Heart left ventricle (tissue), 16 donors: ENCODE measurements around the gene MEGF8. TPM values are rescaled to one million over a fixed set of nuclear protein-coding genes. Genes with fewer than 3 reads are reported as not detected.

ENCODE experiments used
- ATAC-seq, 4 donors: fragments of 200-7000 bp; cut with Tn5 transposase; one replicate each; pipeline ENCODE4 v1.9.1; 2020 to 2022; ENCODE audit warnings: moderate library complexity in 4 of 4, mild to moderate bottlenecking in 3 of 4, moderate number of reproducible peaks in 1 of 4
- DNase-seq, 5 donors: peaks; one replicate each; pipeline ENCODE4 v3.0.0-alpha.2; 2020
- H3K27ac ChIP-seq, 12 donors: fragments of 200-600 bp; sonication (generic) in 4 of 12; one replicate each; pipeline versions ENCODE4 v1.5.0 to v1.8.0; 2016 to 2022; ENCODE audit warnings: mild to moderate bottlenecking in 2 of 12
- H3K27me3 ChIP-seq, 9 donors: fragments of 200-600 bp; sonication (generic) in 2 of 9; one replicate each; pipeline versions ENCODE4 v1.5.1 to v1.8.0; 2016 to 2022; ENCODE audit warnings: mild to moderate bottlenecking in 3 of 9
- H3K36me3 ChIP-seq, 9 donors: fragments of 200-600 bp; sonication (generic) in 2 of 9; one replicate each; pipeline versions ENCODE4 v1.5.0 to v1.8.0; 2018 to 2022; ENCODE audit warnings: mild to moderate bottlenecking in 2 of 9
- H3K4me1 ChIP-seq, 12 donors: fragments of 200-600 bp; sonication (generic) in 4 of 12; one replicate each; pipeline versions ENCODE4 v1.5.0 to v1.8.0; 2016 to 2022; ENCODE audit warnings: mild to moderate bottlenecking in 3 of 12
- H3K4me3 ChIP-seq, 12 donors: fragments of 200-600 bp; sonication (generic) in 4 of 12; one replicate each; pipeline versions ENCODE4 v1.5.0 to v1.8.0; 2017 to 2022; ENCODE audit warnings: mild to moderate bottlenecking in 9 of 12, moderate library complexity in 4 of 12
- H3K9me3 ChIP-seq, 12 donors: fragments of 200-600 bp; sonication (generic) in 4 of 12; one replicate each; pipeline versions ENCODE4 v1.5.0 to v1.8.0; 2016 to 2022; ENCODE audit warnings: mild to moderate bottlenecking in 1 of 12
- POLR2A ChIP-seq, 2 donors: fragments of 450-650 bp; IDR thresholded peaks; one replicate each; pipeline ENCODE4 v1.6.1; 2017; ENCODE audit warnings: antibody characterized with exemption in 2 of 2, mild to moderate bottlenecking in 2 of 2, moderate library complexity in 2 of 2
- WGBS, 4 donors: extraction: QIAGEN DNeasy Blood & Tissue Kit in 2 of 4; methylation state at CpG; one replicate each; pipeline versions ENCODE4 v1.1.5 to v1.1.7; 2013 to 2018; 5-methylcytosine and 5-hydroxymethylcytosine counted together
- intact Hi-C, 10 donors: fragments of 100-400 bp; cut with DNase I; formaldehyde crosslinking; loops; one replicate each; pipeline versions ENCODE4 v1.11.1 to v1.14.2; 2022
- polyA plus RNA-seq, 2 donors: library from polyadenylated mRNA; stranded (reverse); fragments of 200-250 nt; gene quantifications; one replicate each; pipeline ENCODE4 v1.2.3, GENCODE V29; 2013
- total RNA-seq, 9 donors: library from RNA; depleted of rRNA in 2 of 9; stranded (reverse); fragments of >200 nt in 2 of 9; fragmentation: NEBNext Ultra II Directional in 3 of 9; extraction: Animal tissue kit (Norgen Biotek cat#: 25700) in 3 of 9; gene quantifications; one replicate each; pipeline versions ENCODE4 v1.1.0 to v1.2.4, GENCODE V29; 2016 to 2023
- TF ChIP-seq, protein P1 (sequence below), 12 donors: fragments of 200-600 bp; sonication (generic) in 4 of 12; IDR thresholded peaks; one replicate each; pipeline versions ENCODE4 v1.5.0 to v1.8.0; 2018 to 2022; ENCODE audit warnings: antibody characterized with exemption in 12 of 12, mild to moderate bottlenecking in 5 of 12
- donor health status: ischemic (EF 13 %, LVEDD 7.1; RV severe dilation, severe dysfunction).
- donor health status: healthy with polysubstance abuse.
- donor health status: DM: no; HTN: yes; CAD: no.
- donor health status: DM: no; HTN: no; CAD: no.
- donor health status: ischemic (EF 25% LVEDD 6.9; RV normal size, moderate dysfunction).
- donor health status: ischemic (EF 25% LVEDD 5.7; RV mildly dilated, moderate dysfunction).
- donor health status: healthy.
- donor health status: DM: yes; HTN: yes; CAD: no.
- donor health status: ischemic (EF 35%, LVEDD 5.7; RV mildly dilated, moderate dysfunction).
- donor health status: nonischemic (EF 11% LVEDD 7.7; RV severe dilation, severe dysfunction).
- donor health status: DM: yes; HTN: yes; CAD: no.
- donor health status: PGD.
- donor health status: ischemic (EF 29% LVEDD 5.4; RV normal size, mild dysfunction).
- donor health status: nonischemic (EF 23%, LVEDD 6.1; RV moderate dilation, normal function).

Gene MEGF8
- total and polyA plus RNA-seq, 11 donors: 22.8 to 50.4 (median 32.8) TPM

GRCh38 chr19:42290523-42291434 is 34.7 kb upstream of the MEGF8 start:
- no peak overlapping the region for H3K4me3 ChIP-seq
- H3K9me3 ChIP-seq: no peaks in the 10 kb centered on the region
- intact Hi-C loops: loop anchor here in 2 of 10 donors (5.0 to 10.0 kb wide), 2 partner anchors 43 to 156 kb away; partner anchors contain the start of gene POU2F2 (in 1 of the 2)
- H3K36me3 ChIP-seq: peaks cover 0 to 91% (median 83%) of the 10 kb centered on the region in 9 donors
- ATAC-seq (no peak), DNase-seq (peak in 1 of 5 donors; percentile 44)
- no peak overlapping the region for H3K27ac ChIP-seq
- peaks cover 4 to 14% (median 12%) of the 10 kb centered on the region in 12 donors for H3K4me1 ChIP-seq
- TF ChIP-seq POLR2A (IDR thresholded peaks at IDR 0.05): no peak
- TF ChIP-seq, protein P1, sequence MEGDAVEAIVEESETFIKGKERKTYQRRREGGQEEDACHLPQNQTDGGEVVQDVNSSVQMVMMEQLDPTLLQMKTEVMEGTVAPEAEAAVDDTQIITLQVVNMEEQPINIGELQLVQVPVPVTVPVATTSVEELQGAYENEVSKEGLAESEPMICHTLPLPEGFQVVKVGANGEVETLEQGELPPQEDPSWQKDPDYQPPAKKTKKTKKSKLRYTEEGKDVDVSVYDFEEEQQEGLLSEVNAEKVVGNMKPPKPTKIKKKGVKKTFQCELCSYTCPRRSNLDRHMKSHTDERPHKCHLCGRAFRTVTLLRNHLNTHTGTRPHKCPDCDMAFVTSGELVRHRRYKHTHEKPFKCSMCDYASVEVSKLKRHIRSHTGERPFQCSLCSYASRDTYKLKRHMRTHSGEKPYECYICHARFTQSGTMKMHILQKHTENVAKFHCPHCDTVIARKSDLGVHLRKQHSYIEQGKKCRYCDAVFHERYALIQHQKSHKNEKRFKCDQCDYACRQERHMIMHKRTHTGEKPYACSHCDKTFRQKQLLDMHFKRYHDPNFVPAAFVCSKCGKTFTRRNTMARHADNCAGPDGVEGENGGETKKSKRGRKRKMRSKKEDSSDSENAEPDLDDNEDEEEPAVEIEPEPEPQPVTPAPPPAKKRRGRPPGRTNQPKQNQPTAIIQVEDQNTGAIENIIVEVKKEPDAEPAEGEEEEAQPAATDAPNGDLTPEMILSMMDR (IDR thresholded peaks at IDR 0.05): peak in 11 of 12 donors; percentile 20 to 50 (median 35)
- no peaks in the 10 kb centered on the region for H3K27me3 ChIP-seq
- 85 to 88% (median 86%) methylated on average over 25 to 31 of the region's 31 CpGs for WGBS, 4 donors

GRCh38 chr19:42291435-42291810 is 34.0 kb upstream of the MEGF8 start:
- H3K9me3 ChIP-seq: no peaks in the 10 kb centered on the region
- intact Hi-C loops: loop anchor here in 2 of 10 donors (5.0 to 10.0 kb wide), 2 partner anchors 44 to 157 kb away; partner anchors contain the start of gene POU2F2 (in 1 of the 2)
- H3K27me3 ChIP-seq: no peaks in the 10 kb centered on the region
- TF ChIP-seq POLR2A (IDR thresholded peaks at IDR 0.05): no peak
- TF ChIP-seq, protein P1 (IDR thresholded peaks at IDR 0.05): no peak
- H3K36me3 ChIP-seq: peaks cover 0 to 93% (median 83%) of the 10 kb centered on the region in 9 donors
- peaks cover 0 to 8% (median 6%) of the 10 kb centered on the region in 12 donors for H3K4me1 ChIP-seq
- ATAC-seq (no peak), DNase-seq (no peak)
- no peak overlapping the region for H3K4me3 ChIP-seq
- 66 to 70% (median 67%) methylated on average over 9 of the region's 9 CpGs for WGBS, 4 donors
- no peak overlapping the region for H3K27ac ChIP-seq

GRCh38 chr19:42292042-42292960 is 33.1 kb upstream of the MEGF8 start:
- Histone ChIP-seq H3K4me1 (no peaks in the 10 kb centered on the region), H3K27me3 (no peaks in the 10 kb centered on the region), H3K27ac (no peak overlapping the region), H3K9me3 (no peaks in the 10 kb centered on the region), H3K36me3 (peaks cover 0 to 86% (median 77%) of the 10 kb centered on the region in 9 donors), H3K4me3 (no peak overlapping the region)
- intact Hi-C loops: loop anchor here in 2 of 10 donors (5.0 to 10.0 kb wide), 2 partner anchors 45 to 158 kb away; partner anchors contain the start of gene POU2F2 (in 1 of the 2)
- TF ChIP-seq POLR2A (IDR thresholded peaks at IDR 0.05): no peak
- TF ChIP-seq, protein P1 (IDR thresholded peaks at IDR 0.05): no peak
- ATAC-seq (no peak), DNase-seq (no peak)
- WGBS, 4 donors: 91 to 95% (median 93%) methylated on average over 19 to 27 of the region's 27 CpGs
